GM11168 (cell line): Measurements from ENCODE around the gene BCL2L12.

Experiments used
- in situ Hi-C: fragments of 300-500 bp; cut with MboI; formaldehyde crosslinking; loops from one replicate; pipeline ENCODE4 v1.12.0; 2022; ENCODE audit warnings: low sequenced_read_pairs; ENCODE audit not compliant: unreplicated experiment

BCL2L12 gene

DNA sequence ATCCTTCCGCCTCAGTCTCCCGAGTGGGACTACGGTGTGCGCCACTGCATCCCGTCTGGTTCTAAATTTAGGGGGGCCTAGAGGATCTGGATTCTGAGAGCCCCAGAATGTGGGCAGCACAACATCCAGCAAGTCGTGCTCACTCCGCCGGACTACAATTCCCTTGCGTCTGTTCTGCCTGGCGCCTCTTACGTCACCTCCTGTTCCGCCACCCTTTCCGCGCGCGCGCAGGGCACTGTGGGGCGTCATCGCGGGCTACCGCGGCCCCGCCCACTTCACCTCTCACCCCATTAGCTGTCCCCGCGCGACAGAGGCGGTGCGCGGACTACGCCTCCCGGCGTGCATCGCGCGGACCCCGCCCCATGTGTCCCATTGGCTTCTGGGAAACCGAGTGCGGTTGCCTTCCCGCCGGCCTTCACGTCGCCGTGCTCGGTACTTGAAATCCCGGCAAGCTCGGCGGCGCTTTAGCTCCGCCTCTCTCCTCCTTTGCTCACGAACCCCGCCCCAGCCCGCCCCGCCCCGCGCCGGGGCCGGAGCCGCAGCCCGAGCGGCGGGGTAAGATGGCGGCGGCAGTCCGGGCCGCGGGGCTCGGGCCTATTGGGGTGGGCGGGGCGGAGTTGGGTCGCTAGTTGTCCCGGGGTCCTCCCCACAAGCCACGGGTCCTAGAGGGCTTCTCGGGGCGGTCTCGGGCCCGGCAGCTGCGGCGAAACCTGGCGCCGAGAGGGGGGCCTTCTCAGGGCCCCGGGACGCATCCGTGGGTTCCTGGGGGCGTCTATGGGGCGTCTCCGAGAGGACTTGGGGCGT lies 23.8 kb upstream of the BCL2L12 start, which contains the start of gene SCAF1:
Gene SCAF1 (plus strand): TSS at position 522 of the 804 bp plus-strand sequence. CDS start 2,818 bp downstream, outside the sequence.
- in situ Hi-C loops = no loop called here

GRCh38 chr19:49642492-49643035 lies 23.2 kb upstream of the BCL2L12 start:
- in situ Hi-C loops = no loop called here

DNA sequence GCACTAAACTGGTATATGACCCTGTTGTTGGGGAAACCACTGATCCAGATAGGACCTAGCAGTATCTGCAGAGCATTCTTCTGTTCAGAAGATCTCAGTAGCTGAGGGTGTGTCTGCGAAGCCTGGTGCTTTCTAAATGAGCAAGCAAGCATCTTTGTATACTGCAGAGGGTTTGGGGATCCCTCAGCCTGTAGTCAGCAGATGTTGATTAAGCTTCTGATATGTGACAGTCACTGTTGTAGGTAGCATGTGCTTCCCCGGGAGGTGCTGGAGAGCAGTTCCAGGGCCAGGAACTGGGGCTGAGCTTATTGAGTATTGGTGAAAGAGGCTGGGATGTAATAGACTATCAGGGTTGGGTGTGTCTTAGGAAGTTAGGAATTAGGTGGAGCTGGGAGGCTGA lies 22.3 kb upstream of the BCL2L12 start:
- in situ Hi-C loops = no loop called here

DNA sequence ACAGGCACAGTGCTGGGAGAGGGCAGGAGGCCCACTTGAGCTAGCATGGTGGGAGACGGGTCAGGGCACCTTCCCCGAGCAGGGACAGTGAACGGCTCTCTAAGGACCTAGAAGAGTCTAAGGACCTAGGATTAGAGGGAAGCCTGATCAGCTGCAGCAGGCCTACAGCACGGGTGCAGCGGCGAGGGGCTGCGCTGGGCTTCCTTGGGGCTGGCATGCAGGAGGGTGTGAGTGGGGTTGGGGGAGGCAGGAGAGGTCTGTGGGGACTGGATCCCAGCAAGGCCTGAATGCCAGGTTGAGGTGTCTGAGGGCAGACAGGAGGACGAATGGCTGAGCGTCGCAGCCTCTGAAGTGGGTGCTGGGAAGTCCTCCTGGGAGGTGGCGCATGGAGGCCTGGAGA lies 20.1 kb upstream of the BCL2L12 start:
- in situ Hi-C loops = no loop called here

GRCh38 chr19:49645995-49646394 lies 19.7 kb upstream of the BCL2L12 start:
- in situ Hi-C loops = no loop called here

DNA sequence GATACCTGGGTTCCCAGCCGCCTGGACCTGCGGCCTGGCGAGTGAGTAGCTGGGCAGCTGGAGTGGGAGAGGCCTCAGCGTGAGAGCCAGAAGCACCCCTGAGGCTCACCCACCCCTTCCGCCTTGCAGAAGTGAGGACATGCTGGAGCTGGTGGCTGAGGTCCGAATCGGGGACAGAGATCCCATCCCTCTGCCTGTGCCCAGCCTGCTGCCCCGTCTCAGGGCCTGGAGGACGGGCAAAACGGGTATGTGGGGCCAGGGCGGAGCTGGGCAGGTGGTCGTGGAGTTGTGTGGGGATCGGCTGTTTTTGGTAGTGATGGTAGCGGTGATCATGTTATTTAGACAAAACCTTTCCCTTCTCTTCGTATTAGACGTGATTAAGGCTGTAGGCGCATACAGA lies 19.1 kb upstream of the BCL2L12 start:
- in situ Hi-C loops = no loop called here

DNA sequence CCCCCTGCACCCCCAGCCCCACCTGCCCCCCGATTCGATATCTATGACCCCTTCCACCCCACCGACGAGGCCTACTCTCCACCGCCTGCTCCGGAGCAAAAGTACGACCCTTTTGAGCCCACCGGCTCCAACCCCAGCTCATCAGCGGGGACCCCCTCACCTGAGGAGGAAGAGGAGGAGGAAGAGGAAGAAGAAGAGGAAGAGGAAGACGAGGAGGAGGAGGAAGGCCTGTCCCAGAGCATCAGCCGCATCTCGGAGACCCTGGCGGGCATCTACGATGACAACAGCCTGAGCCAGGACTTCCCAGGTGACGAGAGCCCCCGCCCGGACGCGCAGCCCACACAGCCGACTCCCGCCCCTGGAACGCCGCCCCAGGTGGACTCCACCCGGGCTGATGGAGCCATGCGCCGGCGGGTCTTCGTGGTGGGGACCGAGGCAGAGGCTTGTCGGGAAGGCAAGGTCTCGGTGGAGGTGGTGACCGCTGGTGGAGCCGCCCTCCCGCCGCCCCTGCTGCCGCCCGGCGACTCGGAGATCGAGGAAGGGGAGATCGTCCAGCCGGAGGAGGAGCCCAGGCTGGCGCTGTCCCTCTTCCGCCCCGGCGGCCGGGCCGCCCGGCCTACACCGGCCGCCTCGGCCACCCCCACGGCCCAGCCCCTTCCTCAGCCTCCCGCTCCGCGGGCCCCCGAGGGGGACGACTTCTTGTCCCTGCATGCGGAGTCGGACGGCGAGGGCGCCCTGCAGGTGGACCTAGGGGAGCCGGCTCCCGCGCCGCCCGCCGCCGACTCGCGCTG lies 14.5 kb upstream of the BCL2L12 start:
- in situ Hi-C loops = no loop called here

- in situ Hi-C loops = no loop called here
These were observed 13.7 kb upstream of the BCL2L12 start for GRCh38 chr19:49651820-49652550.

DNA sequence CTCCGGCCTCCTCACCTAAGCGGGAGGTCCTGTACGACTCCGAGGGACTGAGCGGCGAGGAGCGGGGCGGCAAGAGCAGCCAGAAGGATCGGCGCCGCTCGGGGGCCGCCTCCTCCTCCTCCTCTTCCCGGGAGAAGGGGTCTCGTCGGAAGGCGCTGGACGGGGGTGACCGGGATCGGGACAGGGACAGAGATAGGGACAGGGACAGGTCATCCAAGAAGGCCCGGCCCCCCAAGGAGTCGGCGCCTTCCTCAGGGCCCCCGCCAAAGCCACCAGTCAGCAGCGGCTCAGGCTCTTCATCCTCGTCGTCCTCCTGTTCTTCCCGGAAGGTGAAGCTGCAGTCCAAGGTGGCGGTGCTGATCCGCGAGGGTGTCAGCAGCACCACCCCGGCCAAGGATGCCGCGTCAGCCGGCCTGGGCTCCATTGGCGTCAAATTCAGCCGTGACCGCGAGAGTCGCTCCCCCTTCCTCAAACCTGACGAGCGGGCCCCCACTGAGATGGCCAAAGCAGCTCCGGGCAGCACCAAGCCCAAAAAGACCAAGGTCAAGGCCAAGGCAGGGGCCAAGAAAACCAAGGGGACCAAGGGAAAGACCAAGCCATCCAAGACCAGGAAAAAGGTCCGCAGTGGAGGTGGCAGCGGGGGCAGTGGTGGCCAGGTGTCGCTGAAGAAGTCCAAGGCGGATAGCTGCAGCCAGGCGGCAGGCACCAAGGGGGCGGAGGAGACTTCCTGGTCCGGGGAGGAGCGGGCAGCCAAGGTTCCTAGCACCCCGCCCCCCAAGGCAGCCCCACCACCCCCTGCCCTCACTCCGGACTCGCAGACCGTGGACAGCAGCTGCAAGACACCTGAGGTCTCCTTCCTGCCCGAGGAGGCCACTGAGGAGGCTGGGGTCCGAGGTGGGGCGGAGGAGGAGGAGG lies 12.9 kb upstream of the BCL2L12 start:
- in situ Hi-C loops = no loop called here

DNA sequence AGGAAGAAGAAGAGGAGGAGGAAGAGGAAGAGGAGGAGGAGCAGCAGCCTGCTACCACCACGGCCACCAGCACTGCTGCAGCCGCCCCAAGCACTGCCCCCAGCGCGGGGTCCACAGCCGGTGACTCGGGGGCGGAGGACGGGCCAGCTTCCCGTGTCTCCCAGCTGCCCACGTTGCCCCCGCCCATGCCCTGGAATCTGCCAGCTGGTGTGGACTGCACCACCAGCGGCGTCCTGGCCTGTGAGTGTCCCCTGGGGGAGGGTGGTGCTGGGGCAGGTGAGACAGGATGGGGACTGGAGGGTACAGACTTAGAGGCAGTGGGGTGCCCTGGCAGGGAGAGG lies 12.3 kb upstream of the BCL2L12 start:
- in situ Hi-C loops = no loop called here

- in situ Hi-C loops = no loop called here
These were observed 11.2 kb upstream of the BCL2L12 start for GRCh38 chr19:49654581-49654980.

GRCh38 chr19:49655570-49656455 lies 9.9 kb upstream of the BCL2L12 start:
- in situ Hi-C loops = no loop called here

GRCh38 chr19:49656456-49657109 lies 9.2 kb upstream of the BCL2L12 start:
- in situ Hi-C loops = no loop called here

DNA sequence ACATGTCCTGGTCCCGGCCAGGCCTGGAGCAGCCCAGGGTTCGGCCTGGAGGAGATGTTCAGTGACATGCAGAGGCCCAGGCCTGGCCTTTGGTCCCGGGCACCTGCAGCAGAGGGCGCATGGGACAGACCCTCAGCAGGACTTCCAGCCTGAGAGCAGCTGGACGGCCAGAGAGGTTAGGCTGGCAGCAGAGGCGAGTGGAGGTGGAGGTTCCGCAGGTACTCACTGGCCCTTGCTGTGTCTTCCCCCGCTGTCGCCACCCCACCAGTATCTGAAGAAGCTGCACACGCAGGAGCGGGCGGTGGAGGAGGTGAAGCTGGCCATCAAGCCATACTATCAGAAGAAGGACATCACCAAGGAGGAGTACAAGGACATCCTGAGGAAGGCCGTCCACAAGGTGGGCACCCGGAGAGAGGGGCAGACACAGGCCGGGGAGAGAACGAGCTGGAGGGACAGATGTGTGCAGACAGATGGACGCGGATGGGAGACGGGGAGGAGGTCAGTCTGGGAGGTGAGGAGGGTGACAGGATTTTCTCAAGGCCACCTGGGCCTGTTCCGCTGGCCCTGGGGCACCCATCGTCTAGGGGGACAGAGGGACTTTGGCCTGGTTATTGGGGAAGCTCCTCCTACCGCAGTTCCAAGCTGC lies 8.1 kb upstream of the BCL2L12 start:
- in situ Hi-C loops = no loop called here

DNA sequence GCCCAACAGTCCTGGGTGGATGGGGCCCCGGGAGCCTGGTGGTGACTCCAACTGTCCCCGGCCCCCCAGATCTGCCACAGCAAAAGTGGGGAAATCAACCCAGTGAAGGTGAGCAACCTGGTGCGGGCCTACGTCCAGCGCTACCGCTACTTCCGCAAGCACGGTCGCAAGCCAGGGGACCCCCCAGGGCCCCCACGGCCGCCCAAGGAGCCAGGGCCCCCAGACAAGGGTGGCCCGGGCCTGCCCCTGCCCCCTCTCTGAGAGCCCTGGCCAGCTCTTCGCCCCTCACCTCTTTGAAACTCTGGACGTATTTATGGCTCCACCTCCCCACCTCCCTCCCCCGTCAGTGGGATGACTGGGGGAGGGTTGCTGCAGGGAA lies 7.6 kb upstream of the BCL2L12 start:
- in situ Hi-C loops = no loop called here

DNA sequence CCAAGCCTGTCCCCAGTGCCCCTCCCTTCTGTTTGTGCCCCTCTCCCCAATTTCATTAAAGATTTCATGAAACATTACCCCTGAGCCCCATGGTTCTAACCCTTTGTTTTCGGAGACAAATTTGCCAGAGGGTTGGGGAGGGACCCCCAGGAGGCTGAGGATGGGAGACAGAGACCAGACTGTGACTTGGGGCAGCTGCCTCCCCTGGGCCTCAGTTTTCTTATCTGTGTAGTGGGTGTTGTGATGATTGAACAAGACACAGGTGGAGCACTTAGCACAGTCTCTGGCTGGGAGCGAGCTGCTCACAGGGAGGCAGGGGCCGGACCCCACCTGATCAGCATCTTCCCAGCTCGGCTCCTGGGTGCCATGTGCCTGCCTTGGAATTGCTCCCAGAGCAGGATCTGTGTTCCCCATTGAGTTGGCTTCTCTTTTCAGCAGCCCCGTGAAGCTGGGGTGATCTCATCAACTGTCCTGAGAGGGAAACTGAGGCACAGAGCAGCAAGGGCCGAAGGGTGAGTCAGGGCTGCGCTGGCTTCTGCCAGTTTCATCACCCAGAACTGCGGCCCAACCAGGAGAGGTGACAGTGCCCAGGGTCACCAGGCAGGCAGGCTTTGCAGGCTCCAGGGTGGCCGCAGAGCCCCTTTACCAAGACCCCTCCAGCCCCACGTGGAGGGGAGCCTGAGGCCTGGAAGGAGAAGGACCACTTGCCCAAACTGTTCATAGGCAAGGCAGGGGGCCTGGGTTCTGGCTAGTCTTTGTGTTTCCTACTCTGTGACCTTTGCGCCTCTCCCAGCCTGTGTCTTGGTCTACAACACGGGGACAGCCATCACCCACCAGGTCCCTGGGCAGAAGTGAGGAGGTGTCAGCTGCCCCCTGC lies 6.9 kb upstream of the BCL2L12 start:
- in situ Hi-C loops = no loop called here
